HepG2 (cell line): ENCODE measurements around the gene SDC1. TPM values are rescaled to one million over a fixed set of nuclear protein-coding genes. Genes with fewer than 3 reads are reported as not detected.

Source experiments
- ARNT2 ChIP-seq: sonication (generic); formaldehyde crosslinking; IDR thresholded peaks from 2 replicates; pipeline ENCODE4 v1.8.0; 2022; ENCODE audit warnings: mild to moderate bottlenecking, low read depth, missing genetic modification reagents, moderate library complexity
- CEBPB ChIP-seq: IDR thresholded peaks from 2 replicates; pipeline ENCODE4 v1.6.1; 2011; ENCODE audit warnings: low read depth, low read length, improper control_type of control experiment, borderline replicate concordance
- FUBP1 ChIP-seq: sonication (generic); formaldehyde crosslinking; IDR thresholded peaks from 2 replicates; pipeline ENCODE4 v1.5.1; 2020; ENCODE audit warnings: missing genetic modification reagents, mild to moderate bottlenecking, borderline replicate concordance
- HDAC1 ChIP-seq: sonication (generic); formaldehyde crosslinking; IDR thresholded peaks from 2 replicates; pipeline ENCODE4 v1.5.1; 2020; ENCODE audit warnings: mild to moderate bottlenecking, missing genetic modification reagents
- HIC2 ChIP-seq: sonication (generic); formaldehyde crosslinking; IDR thresholded peaks from 2 replicates; pipeline ENCODE4 v1.9.0; 2022; ENCODE audit warnings: low read depth, missing genetic modification reagents
- HIVEP1 ChIP-seq: sonication (generic); formaldehyde crosslinking; IDR thresholded peaks from 2 replicates; pipeline ENCODE4 v1.4.0; 2020; ENCODE audit warnings: mild to moderate bottlenecking, missing genetic modification reagents
- MEIS2 ChIP-seq: sonication (generic); formaldehyde crosslinking; IDR thresholded peaks from 2 replicates; pipeline ENCODE4 v1.9.0; 2021; ENCODE audit warnings: mild to moderate bottlenecking, missing genetic modification reagents
- MLLT10 ChIP-seq: sonication (generic); formaldehyde crosslinking; IDR thresholded peaks from 2 replicates; pipeline ENCODE4 v1.4.0; 2020; ENCODE audit warnings: missing genetic modification reagents
- NCOR1 ChIP-seq: fragments of 200-600 bp; sonication (generic); IDR thresholded peaks from 2 replicates; pipeline ENCODE4 v1.7.0; 2017; ENCODE audit warnings: antibody characterized with exemption, low read length, borderline replicate concordance
- PATZ1 ChIP-seq: sonication (generic); formaldehyde crosslinking; IDR thresholded peaks from 2 replicates; pipeline ENCODE4 v1.4.0; 2020; ENCODE audit warnings: missing genetic modification reagents
- PITX1 ChIP-seq: sonication (generic); formaldehyde crosslinking; IDR thresholded peaks from 2 replicates; pipeline ENCODE4 v1.5.1; 2020; ENCODE audit warnings: mild to moderate bottlenecking, missing genetic modification reagents
- POLR2AphosphoS5 ChIP-seq: IDR thresholded peaks from 2 replicates; pipeline ENCODE4 v1.6.1; 2012; ENCODE audit warnings: low read depth, low read length
- RFXAP ChIP-seq: sonication (generic); formaldehyde crosslinking; IDR thresholded peaks from 2 replicates; pipeline ENCODE4 v1.4.0; 2020; ENCODE audit warnings: missing genetic modification reagents, borderline replicate concordance
- SIX4 ChIP-seq: sonication (generic); formaldehyde crosslinking; IDR thresholded peaks from 2 replicates; pipeline ENCODE4 v1.4.0; 2020; ENCODE audit warnings: missing genetic modification reagents
- SMARCE1 ChIP-seq: fragments of 450-650 bp; IDR thresholded peaks from 2 replicates; pipeline ENCODE4 v1.6.1; 2017; ENCODE audit warnings: borderline replicate concordance
- ZBTB1 ChIP-seq: sonication (generic); formaldehyde crosslinking; IDR thresholded peaks from 2 replicates; pipeline ENCODE4 v1.4.0; 2020; ENCODE audit warnings: missing genetic modification reagents, borderline replicate concordance
- ZBTB33 ChIP-seq: sonication (generic); formaldehyde crosslinking; IDR thresholded peaks from 2 replicates; pipeline ENCODE4 v1.4.0; 2020; ENCODE audit warnings: missing genetic modification reagents
- ZBTB7B ChIP-seq: sonication (generic); formaldehyde crosslinking; IDR thresholded peaks from 2 replicates; pipeline ENCODE4 v1.4.0; 2020; ENCODE audit warnings: missing genetic modification reagents
- ZFP1 ChIP-seq: IDR thresholded peaks from 2 replicates; pipeline ENCODE4 v1.6.1; 2016
- ZFP41 ChIP-seq: sonication (generic); formaldehyde crosslinking; IDR thresholded peaks from 2 replicates; pipeline ENCODE4 v1.4.0; 2020; ENCODE audit warnings: mild to moderate bottlenecking, missing genetic modification reagents, borderline replicate concordance
- ZMYM4 ChIP-seq: sonication (generic); formaldehyde crosslinking; IDR thresholded peaks from 2 replicates; pipeline ENCODE4 v1.8.1; 2023; ENCODE audit warnings: mild to moderate bottlenecking, missing genetic modification reagents
- ZNF878 ChIP-seq: sonication (generic); formaldehyde crosslinking; IDR thresholded peaks from 2 replicates; pipeline ENCODE4 v1.8.1; 2023; ENCODE audit warnings: mild to moderate bottlenecking, missing genetic modification reagents, moderate library complexity
- polyA plus RNA-seq, 8 experiments: library from polyadenylated mRNA; depleted of rRNA in 3 of 8; stranded (reverse) in 7 of 8; unstranded in 1 of 8; fragments of >200 nt; fragmentation: Illumina TruSeq in 4 of 8; extraction: Trizol in 4 of 8; gene quantifications; 2 replicates each; pipeline versions ENCODE4 v1.2.1 to v1.2.3, GENCODE V29; 2011 to 2016; ENCODE audit warnings: low read depth in 4 of 8, missing spikeins in 1 of 8, mixed read lengths in 1 of 8; ENCODE audit not compliant: insufficient read depth in 1 of 8
- total RNA-seq, 5 experiments: library from RNA; depleted of rRNA; stranded (reverse); fragments of >200 nt; fragmentation: Illumina TruSeq; extraction: Trizol; gene quantifications; 2 replicates each; pipeline ENCODE4 v1.2.3, GENCODE V29; 2016; ENCODE audit warnings: low read depth in 1 of 5

The SDC1 gene
- total and polyA plus RNA-seq, 2 of the 13 experiments (the other 11 are each of a cell fraction or from before 2014, with no cell fraction given) = 108 to 119 TPM

GRCh38 chr2:20213651-20214565, 11.0 kb downstream of the SDC1 start (continued):
- TF ChIP-seq FUBP1 (CRISPR knock-in tag) (no peak), NCOR1 (peak; percentile 78), ZBTB1 (CRISPR knock-in tag) (no peak), SIX4 (CRISPR knock-in tag) (peak; percentile 77), ZBTB33 (CRISPR knock-in tag) (no peak; the same call in 1 of the 2 replicates), POLR2AphosphoS5 (peak; percentile 28; the same call in 1 of the 2 replicates), CEBPB (peak; percentile 96), HIC2 (peak; percentile 76), HDAC1 (CRISPR knock-in tag) (peak; percentile 83), ZFP1 (CRISPR knock-in tag) (0 out of 2 replicates have a peak, but pooled peaks have one; percentile 81), ARNT2 (CRISPR knock-in tag) (0 out of 2 replicates have a peak, but pooled peaks have one; percentile 16), MEIS2 (CRISPR knock-in tag) (peak; percentile 80), RFXAP (CRISPR knock-in tag) (peak; percentile 77), MLLT10 (CRISPR knock-in tag) (no peak), ZNF878 (CRISPR knock-in tag) (no peak), SMARCE1 (no peak), ZMYM4 (CRISPR knock-in tag) (peak; percentile 68; the same call in 1 of the 2 replicates), PITX1 (CRISPR knock-in tag) (peak; percentile 71), PATZ1 (CRISPR knock-in tag) (peak; percentile 91), ZBTB7B (peak; percentile 80), HIVEP1 (CRISPR knock-in tag) (peak; percentile 86), ZFP41 (CRISPR knock-in tag) (0 out of 2 replicates have a peak, but pooled peaks have one; percentile 45)
